ENCODE data around the gene NUTM1.
"Not testable (repeated sequence)": the region's sequence is repeated elsewhere in the genome, so short reads cannot be mapped to it uniquely, and the experiment has no call there.

The NUTM1 gene

DNA sequence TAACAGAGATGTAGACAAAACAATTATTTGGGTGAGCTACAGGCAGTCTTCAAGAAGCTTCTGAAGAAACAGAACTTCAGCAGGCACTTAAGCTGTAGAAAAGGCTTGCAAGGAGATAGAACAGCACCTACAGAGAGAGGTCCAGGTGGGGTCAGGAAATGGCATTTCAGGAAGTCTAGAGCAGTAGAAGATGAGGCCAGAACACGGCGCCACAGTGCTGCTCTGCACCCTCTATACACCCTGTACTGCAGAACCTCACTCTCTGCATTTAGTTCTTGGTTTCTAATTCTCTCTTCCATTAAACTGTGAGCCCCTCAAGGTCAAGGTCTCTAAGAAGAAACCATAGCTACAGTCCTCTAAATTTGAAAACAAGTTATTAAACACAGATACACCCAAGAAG lies 49.9 kb downstream of the NUTM1 start:
- H3K4me1 ChIP-seq (ENCODE audit: insufficient read depth, low read length); H3K9me3 ChIP-seq (ENCODE audit: control insufficient read depth, insufficient read depth, low read length); H3K36me3 ChIP-seq (ENCODE audit: insufficient read depth, low read length); H3K9ac ChIP-seq (ENCODE audit: low read depth, low read length): not testable (repeated sequence)

DNA sequence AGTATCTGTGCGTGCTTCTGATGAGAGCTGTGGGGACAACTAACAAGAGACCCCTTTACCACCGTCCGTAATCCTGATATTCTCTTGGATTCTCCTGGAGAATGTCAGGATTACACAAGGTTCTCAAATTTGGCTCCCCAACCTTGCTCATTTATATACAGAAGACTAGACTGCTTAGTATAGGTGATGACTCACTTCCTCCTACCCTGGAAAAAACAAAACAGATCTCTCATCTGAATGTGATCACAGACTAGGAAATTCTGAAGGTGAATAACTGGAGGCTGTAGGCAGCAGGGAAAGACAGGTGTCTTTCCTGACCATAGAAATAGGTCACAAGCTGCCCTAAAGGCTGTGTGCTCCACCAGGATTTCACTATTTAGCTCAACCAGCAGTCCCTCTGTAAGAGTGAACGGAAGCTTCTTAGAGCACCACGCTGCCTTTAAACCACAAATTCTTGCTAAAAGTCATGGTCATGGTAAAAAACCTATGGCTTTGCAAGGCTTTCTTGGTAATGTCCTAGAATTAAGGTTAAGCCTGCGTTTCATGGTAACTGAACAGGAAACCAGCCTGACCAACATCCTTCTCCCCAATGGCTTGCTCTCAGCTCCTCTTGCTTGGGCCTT lies 54.6 kb downstream of the NUTM1 start:
- H3K36me3 ChIP-seq (ENCODE audit: insufficient read depth, low read length); H3K9ac ChIP-seq (ENCODE audit: low read depth, low read length); H3K9me3 ChIP-seq (ENCODE audit: control insufficient read depth, insufficient read depth, low read length); H3K4me1 ChIP-seq (ENCODE audit: insufficient read depth, low read length): not testable (repeated sequence)

DNA sequence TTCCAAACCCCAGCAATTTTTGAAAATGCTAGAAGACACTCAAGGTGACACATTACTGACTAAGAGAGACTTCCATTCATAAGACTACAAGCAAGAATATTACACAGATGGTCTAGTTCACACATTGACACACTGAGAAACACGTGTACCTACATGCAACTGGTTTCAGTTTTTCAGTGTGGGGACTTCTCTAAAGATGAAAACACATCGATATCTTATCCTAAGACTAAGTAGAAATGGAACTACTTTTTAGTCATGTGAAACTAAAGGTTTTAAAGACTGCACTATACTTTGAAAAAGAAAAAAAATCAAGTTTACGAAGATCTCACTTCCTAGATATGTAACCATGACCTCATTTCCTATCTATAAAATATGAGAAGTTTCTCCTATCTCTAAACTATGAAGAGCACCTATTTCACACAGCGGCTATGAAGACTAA lies 60.1 kb downstream of the NUTM1 start:
- not testable (repeated sequence) for H3K4me1 ChIP-seq (ENCODE audit: insufficient read depth, low read length); H3K9ac ChIP-seq (ENCODE audit: low read depth, low read length); H3K9me3 ChIP-seq (ENCODE audit: control insufficient read depth, insufficient read depth, low read length); H3K36me3 ChIP-seq (ENCODE audit: insufficient read depth, low read length)

DNA sequence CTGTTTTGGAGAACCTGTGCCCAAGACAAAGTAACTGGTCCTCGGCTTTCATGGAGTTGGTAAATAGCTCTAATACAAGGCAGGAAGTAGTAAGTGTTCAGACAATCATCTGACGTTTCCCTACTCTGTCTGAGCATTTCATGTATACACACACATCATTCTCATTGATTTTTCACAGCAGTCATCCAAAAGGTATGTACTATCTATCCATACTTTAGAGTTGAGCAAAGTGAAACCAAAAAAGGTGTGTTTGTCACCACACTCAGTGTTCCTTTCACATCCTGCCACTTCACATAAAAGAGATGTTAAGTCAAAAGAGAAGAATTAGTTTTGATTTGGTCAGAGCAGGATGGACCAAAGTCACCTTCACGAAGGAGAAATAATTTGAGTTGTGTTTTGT lies 60.8 kb downstream of the NUTM1 start:
- not testable (repeated sequence) for H3K4me1 ChIP-seq (ENCODE audit: insufficient read depth, low read length)

More for the DNA sequence above, 60.8 kb downstream of the NUTM1 start:
- H3K9me3 ChIP-seq (ENCODE audit: control insufficient read depth, insufficient read depth, low read length); H3K9ac ChIP-seq (ENCODE audit: low read depth, low read length); H3K36me3 ChIP-seq (ENCODE audit: insufficient read depth, low read length): not testable (repeated sequence)

All from ES-I3 (cell line).